HepG2 (cell line): ENCODE data around the gene OS9.

ENCODE experiments used
- GTF2F1 ChIP-seq: fragments of 150-350 bp; IDR thresholded peaks from 2 replicates; pipeline ENCODE4 v1.6.1; 2014; ENCODE audit warnings: low read length
- HDAC6 ChIP-seq: fragments of 200-600 bp; sonication (generic); IDR thresholded peaks from 2 replicates; pipeline ENCODE4 v1.7.0; 2017; ENCODE audit warnings: mild to moderate bottlenecking, antibody characterized with exemption, low read length, low read depth
- HOXA5 ChIP-seq: sonication (generic); formaldehyde crosslinking; IDR thresholded peaks from 2 replicates; pipeline ENCODE4 v1.4.0; 2020; ENCODE audit warnings: missing genetic modification reagents
- IKZF1 ChIP-seq: fragments of 450-650 bp; IDR thresholded peaks from 2 replicates; pipeline ENCODE4 v1.7.1; 2016
- KDM5A ChIP-seq: fragments of 200-600 bp; sonication (generic); IDR thresholded peaks from 2 replicates; pipeline ENCODE4 v1.7.0; 2018; ENCODE audit warnings: antibody characterized with exemption, mild to moderate bottlenecking, low read length, borderline replicate concordance
- SAFB2 ChIP-seq: sonication (generic); formaldehyde crosslinking; IDR thresholded peaks from 2 replicates; pipeline ENCODE4 v1.5.1; 2020; ENCODE audit warnings: missing genetic modification reagents, low read depth, mild to moderate bottlenecking, borderline replicate concordance
- TAF1 ChIP-seq: sonication (generic); formaldehyde crosslinking; IDR thresholded peaks from 2 replicates; pipeline ENCODE4 v1.4.0; 2020; ENCODE audit warnings: missing genetic modification reagents
- TF ChIP-seq, protein P1 (sequence below): conservative IDR thresholded peaks from 2 replicates; pipeline ENCODE4 v1.6.1; 2018; ENCODE audit warnings: missing genetic modification reagents

DNA sequence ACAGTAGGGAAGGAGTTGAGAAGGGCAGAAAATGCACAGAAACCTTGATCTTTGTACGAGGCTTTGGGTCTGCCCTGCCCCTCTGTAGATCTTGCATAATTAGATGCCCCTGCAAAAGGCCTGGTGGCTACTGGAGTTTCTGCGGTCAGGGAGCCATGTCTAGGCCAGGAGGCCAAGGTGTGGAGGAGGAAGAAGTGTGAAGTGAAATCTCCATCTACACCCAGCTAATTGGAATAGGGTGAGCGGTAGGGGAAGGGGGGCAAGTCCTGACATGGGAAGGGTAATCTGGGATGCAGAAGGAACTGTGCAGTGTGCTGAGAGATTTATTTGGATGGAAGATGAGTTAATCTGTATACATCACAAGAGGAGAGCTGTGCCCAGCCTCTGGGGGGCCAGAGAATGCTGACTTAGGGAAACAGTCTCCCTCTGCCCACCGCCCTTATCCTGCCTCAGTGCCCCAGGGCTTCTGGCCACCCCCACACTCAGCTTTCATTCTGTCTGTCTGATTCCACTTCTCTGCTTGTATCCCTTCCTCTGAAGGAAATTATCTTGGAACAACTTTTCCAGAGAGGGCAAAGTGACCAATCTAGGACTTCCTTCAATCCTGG is 67.6 kb downstream of the OS9 start:
- no peak for TF ChIP-seq GTF2F1
- no peak for TF ChIP-seq HOXA5 (CRISPR knock-in tag)
- TF ChIP-seq HDAC6, result no peak
- no peak for TF ChIP-seq KDM5A
- no peak for TF ChIP-seq SAFB2
- no peak for TF ChIP-seq IKZF1
- TF ChIP-seq, protein P1, sequence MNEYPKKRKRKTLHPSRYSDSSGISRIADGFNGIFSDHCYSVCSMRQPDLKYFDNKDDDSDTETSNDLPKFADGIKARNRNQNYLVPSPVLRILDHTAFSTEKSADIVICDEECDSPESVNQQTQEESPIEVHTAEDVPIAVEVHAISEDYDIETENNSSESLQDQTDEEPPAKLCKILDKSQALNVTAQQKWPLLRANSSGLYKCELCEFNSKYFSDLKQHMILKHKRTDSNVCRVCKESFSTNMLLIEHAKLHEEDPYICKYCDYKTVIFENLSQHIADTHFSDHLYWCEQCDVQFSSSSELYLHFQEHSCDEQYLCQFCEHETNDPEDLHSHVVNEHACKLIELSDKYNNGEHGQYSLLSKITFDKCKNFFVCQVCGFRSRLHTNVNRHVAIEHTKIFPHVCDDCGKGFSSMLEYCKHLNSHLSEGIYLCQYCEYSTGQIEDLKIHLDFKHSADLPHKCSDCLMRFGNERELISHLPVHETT, result no peak
- TF ChIP-seq TAF1, result no peak
